Measurements from ENCODE around the gene KIF1B.
"Not testable (repeated sequence)": the region's sequence is repeated elsewhere in the genome, so short reads cannot be mapped to it uniquely, and the experiment has no call there.

Gene KIF1B

DNA sequence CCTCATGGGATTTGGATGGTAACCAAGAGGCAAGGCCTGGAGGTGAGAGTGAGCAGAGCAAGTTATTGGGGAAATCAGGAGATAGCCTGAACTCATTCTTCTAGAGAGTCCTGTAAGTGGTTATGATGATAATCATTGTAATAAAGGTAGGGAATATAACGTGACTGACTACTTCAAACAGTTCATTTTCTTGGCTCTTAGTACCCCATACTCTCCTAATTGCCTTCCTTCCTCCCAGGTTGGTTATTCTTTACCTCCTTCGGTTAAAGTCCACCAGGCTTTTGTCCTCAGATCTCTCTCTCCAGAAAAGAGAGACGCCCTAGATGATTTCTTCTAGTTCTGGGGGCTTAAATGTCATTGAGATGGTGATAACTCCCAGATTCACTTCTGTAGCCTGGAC lies 35.3 kb downstream of the KIF1B start:
- H3K9me3 ChIP-seq (ENCODE audit: control insufficient read depth, low read length), result no peaks in the 10 kb centered on the region
- H3K4me1 ChIP-seq (ENCODE audit: control insufficient read depth, insufficient read depth, low read length), result peaks cover 3% of the 10 kb centered on the region
- no peak for DNase-seq (ENCODE audit: low read depth)
- H3K9ac ChIP-seq (ENCODE audit: low read length), result no peak overlapping the region
- H3K4me3 ChIP-seq (ENCODE audit: low read length), result no peak overlapping the region
- H3K36me3 ChIP-seq (ENCODE audit: control insufficient read depth, insufficient read depth, low read length, severe bottlenecking), result no peaks in the 10 kb centered on the region
- H3K27me3 ChIP-seq (replicated peaks; ENCODE audit: control insufficient read depth, insufficient read depth, low read length), result no peaks in the 10 kb centered on the region

DNA sequence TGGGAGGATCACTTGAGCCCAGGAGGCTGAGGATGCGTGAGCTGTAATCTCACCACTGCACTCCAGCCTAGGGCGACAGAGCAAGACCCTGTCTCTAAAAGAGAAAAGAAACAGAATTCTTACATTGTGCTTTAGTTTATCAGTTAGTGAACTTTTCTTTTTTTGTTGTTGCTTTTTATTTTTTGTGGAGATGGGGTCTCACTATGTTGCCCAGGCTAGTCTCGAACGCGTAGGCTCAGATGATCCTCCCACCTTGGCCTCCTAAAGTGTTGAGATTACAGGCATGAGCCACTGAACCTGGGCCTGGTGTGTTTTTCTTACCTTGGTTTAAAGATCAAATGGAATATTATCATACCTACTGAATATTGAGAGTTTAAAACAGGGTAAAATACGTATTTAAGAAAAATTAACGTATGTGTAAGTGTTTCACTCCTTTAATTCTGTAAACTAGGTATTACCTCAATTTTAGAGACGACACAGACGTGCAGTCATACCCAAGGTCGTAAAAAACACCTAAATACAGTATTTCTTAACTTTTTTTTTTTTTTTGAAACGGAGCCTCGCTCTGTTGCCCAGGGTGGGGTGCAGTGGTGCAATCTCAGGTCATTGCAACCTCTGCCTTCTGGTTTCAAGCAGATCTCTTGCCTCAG lies 39.6 kb downstream of the KIF1B start:
- Histone ChIP-seq H3K4me3 (ENCODE audit: low read length) (no peak overlapping the region), H3K9me3 (ENCODE audit: control insufficient read depth, low read length) (no peaks in the 10 kb centered on the region), H3K9ac (ENCODE audit: low read length) (no peak overlapping the region), H3K36me3 (ENCODE audit: control insufficient read depth, insufficient read depth, low read length, severe bottlenecking) (no peaks in the 10 kb centered on the region), H3K27me3 (replicated peaks; ENCODE audit: control insufficient read depth, insufficient read depth, low read length) (no peaks in the 10 kb centered on the region), H3K4me1 (ENCODE audit: control insufficient read depth, insufficient read depth, low read length) (peaks cover 27% of the 10 kb centered on the region)
- no peak for DNase-seq (ENCODE audit: low read depth)

DNA sequence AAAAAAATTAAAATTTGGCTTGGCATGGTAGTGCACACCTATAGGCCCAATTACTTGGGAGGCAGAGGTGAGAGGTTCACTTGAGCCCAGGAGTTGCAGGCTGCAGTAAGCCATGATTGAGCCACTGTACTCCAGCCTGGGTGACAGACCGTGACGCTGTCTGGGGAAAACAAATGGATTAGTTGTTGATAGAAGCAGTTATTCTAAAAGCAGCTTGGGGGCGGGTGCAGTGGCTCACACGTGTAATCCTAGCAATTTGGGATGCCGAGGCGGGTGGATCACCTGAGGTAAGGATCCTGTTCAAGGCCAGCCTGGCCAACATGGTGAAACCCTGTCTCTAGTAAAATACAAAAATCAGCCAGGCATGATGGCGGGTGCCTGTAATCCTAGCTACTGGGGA lies 40.3 kb downstream of the KIF1B start:
- H3K27me3 ChIP-seq (replicated peaks; ENCODE audit: control insufficient read depth, insufficient read depth, low read length), result no peaks in the 10 kb centered on the region
- peaks cover 27% of the 10 kb centered on the region for H3K4me1 ChIP-seq (ENCODE audit: control insufficient read depth, insufficient read depth, low read length)
- no peak overlapping the region for H3K4me3 ChIP-seq (ENCODE audit: low read length)
- no peak for DNase-seq (ENCODE audit: low read depth)
- H3K9me3 ChIP-seq (ENCODE audit: control insufficient read depth, low read length), result no peaks in the 10 kb centered on the region
- no peaks in the 10 kb centered on the region for H3K36me3 ChIP-seq (ENCODE audit: control insufficient read depth, insufficient read depth, low read length, severe bottlenecking)
- no peak overlapping the region for H3K9ac ChIP-seq (ENCODE audit: low read length)

DNA sequence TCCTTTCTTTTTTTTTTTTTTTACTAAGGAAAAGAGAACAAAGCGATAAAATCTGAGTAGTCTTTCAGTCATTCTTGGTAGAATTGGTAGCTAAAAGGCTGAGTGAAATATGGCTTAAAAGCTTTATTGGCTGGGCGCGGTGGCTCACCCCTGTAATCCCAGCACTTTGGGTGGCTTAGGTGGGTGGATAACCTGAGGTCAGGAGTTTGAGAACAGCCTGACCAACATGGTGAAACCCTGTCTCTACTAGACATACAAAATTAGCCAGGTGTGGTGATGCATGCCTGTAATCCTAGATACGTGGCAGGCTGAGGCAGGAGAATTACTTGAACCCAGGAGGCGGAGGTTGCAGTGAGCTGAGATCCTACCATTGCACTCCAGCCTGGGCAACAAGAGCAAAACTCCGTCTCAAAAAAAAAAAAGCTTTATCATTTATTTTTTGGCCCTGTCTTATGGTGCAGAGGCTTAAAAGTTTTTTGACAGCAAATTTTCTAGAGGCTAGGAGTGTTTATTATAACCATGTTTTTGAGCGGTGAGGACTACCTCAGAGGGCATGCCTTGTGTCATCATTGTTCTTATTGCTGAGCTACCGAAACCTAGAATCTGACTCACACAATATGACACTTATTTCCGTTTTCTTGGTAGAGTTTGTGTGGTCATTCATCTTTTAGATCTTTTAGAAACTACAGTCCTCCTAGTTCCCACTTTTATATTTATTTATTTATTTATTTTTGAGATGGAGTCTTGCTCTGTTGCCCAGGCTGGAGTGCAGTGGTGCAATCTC lies 41.1 kb downstream of the KIF1B start:
- not testable (repeated sequence) for H3K4me3 ChIP-seq (ENCODE audit: low read length); H3K36me3 ChIP-seq (ENCODE audit: control insufficient read depth, insufficient read depth, low read length, severe bottlenecking); H3K9ac ChIP-seq (ENCODE audit: low read length); H3K27me3 ChIP-seq (replicated peaks; ENCODE audit: control insufficient read depth, insufficient read depth, low read length); DNase-seq (ENCODE audit: low read depth); H3K9me3 ChIP-seq (ENCODE audit: control insufficient read depth, low read length)
- H3K4me1 ChIP-seq (ENCODE audit: control insufficient read depth, insufficient read depth, low read length), result peaks cover 27% of the 10 kb centered on the region

DNA sequence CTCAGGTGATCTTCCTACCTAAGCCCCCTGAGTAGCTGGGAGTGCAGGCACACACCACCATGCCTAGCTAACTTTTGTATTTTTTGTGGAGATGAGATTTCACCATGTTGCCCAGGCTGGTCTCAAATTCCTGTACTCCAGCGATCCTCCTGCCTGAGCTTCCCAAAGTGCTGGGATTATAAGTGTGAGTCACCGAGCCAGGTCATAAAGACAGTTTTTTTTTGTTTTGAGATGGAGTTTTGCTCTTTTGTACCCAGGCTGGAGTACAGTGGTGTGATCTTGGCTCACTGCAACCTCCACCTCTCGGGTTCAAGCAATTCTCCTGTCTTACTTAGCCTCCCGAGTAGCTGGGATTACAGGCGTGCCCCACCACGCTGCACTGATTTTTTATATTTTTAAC lies 42.1 kb downstream of the KIF1B start:
- peak; percentile 43 for DNase-seq (ENCODE audit: low read depth)
- Histone ChIP-seq H3K4me3 (ENCODE audit: low read length) (no peak overlapping the region), H3K9ac (ENCODE audit: low read length) (no peak overlapping the region), H3K9me3 (ENCODE audit: control insufficient read depth, low read length) (no peaks in the 10 kb centered on the region), H3K36me3 (ENCODE audit: control insufficient read depth, insufficient read depth, low read length, severe bottlenecking) (no peaks in the 10 kb centered on the region), H3K27me3 (replicated peaks; ENCODE audit: control insufficient read depth, insufficient read depth, low read length) (no peaks in the 10 kb centered on the region), H3K4me1 (ENCODE audit: control insufficient read depth, insufficient read depth, low read length) (peaks cover 29% of the 10 kb centered on the region)

DNA sequence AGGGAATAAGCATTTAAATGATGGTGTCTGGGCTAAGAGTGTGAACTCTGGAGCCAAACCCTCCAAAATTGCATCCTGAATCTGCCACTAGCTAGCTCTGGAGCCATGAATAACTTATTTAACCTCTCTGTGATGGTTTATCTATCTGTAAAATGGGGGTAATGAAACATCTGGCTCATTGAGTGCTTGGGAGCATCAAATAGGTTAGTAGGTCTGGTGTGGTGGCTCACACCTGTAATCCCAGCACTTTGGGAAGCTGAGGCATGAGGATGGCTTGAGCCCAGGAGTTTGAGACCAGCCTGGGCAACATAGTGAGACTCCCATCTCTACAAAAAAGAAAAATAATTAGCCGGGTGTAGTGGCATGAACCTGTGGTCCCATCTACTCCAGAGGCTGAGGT lies 42.8 kb downstream of the KIF1B start:
- H3K4me3 ChIP-seq (ENCODE audit: low read length), result no peak overlapping the region
- peaks cover 35% of the 10 kb centered on the region for H3K4me1 ChIP-seq (ENCODE audit: control insufficient read depth, insufficient read depth, low read length)
- no peaks in the 10 kb centered on the region for H3K36me3 ChIP-seq (ENCODE audit: control insufficient read depth, insufficient read depth, low read length, severe bottlenecking)
- no peaks in the 10 kb centered on the region for H3K27me3 ChIP-seq (replicated peaks; ENCODE audit: control insufficient read depth, insufficient read depth, low read length)
- no peak overlapping the region for H3K9ac ChIP-seq (ENCODE audit: low read length)
- no peak for DNase-seq (ENCODE audit: low read depth)
- H3K9me3 ChIP-seq (ENCODE audit: control insufficient read depth, low read length), result no peaks in the 10 kb centered on the region

DNA sequence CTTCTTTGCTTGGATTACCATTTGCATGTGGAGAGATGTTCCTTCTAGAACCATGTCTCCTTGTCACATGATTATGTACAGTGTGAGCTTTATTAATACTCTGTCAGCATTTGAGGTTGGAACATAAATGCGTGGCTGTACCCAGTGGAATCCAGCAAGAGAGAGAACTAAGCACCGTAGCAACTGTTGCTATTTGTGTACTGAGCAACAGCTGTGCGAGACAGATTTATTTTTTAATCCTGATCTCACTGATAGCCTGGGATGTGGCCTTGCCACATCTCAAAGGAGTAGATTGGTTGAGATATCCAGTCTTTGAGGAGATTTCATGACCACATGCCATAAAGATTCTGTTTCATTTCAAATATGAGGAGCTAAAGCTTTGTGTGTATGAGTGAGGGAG lies 43.4 kb downstream of the KIF1B start:
- H3K4me3 ChIP-seq (ENCODE audit: low read length), result no peak overlapping the region
- peak; percentile 89 for DNase-seq (ENCODE audit: low read depth)
- H3K9ac ChIP-seq (ENCODE audit: low read length), result peak overlapping the region; percentile 29
- H3K9me3 ChIP-seq (ENCODE audit: control insufficient read depth, low read length), result no peaks in the 10 kb centered on the region
- H3K4me1 ChIP-seq (ENCODE audit: control insufficient read depth, insufficient read depth, low read length), result peaks cover 38% of the 10 kb centered on the region
- H3K27me3 ChIP-seq (replicated peaks; ENCODE audit: control insufficient read depth, insufficient read depth, low read length), result no peaks in the 10 kb centered on the region
- peaks cover 5% of the 10 kb centered on the region for H3K36me3 ChIP-seq (ENCODE audit: control insufficient read depth, insufficient read depth, low read length, severe bottlenecking)

DNA sequence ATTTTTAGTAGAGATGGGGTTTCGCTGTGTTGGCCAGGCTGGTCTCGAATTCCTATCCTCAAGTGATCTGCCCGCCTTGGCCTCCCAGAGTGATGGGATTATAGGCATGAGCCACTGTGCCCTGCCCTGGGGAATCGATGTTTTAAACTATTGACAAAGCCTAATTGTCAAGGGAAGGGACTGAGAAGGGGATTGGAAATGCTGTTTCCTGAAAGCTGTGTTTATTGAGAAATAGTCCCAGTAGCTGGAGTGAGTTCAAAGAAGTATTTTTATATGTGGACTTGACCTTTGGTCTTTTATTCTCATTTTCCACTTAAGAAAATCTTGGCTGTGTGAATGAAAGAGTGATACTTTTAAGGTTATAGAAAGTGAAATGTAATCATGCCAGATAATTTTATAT lies 47.5 kb downstream of the KIF1B start:
- Histone ChIP-seq H3K9ac (ENCODE audit: low read length) (no peak overlapping the region), H3K4me1 (ENCODE audit: control insufficient read depth, insufficient read depth, low read length) (peaks cover 31% of the 10 kb centered on the region), H3K27me3 (replicated peaks; ENCODE audit: control insufficient read depth, insufficient read depth, low read length) (no peaks in the 10 kb centered on the region), H3K9me3 (ENCODE audit: control insufficient read depth, low read length) (no peaks in the 10 kb centered on the region), H3K36me3 (ENCODE audit: control insufficient read depth, insufficient read depth, low read length, severe bottlenecking) (peaks cover 30% of the 10 kb centered on the region), H3K4me3 (ENCODE audit: low read length) (peak overlapping the region; percentile 1)
- DNase-seq (ENCODE audit: low read depth), result no peak

DNA sequence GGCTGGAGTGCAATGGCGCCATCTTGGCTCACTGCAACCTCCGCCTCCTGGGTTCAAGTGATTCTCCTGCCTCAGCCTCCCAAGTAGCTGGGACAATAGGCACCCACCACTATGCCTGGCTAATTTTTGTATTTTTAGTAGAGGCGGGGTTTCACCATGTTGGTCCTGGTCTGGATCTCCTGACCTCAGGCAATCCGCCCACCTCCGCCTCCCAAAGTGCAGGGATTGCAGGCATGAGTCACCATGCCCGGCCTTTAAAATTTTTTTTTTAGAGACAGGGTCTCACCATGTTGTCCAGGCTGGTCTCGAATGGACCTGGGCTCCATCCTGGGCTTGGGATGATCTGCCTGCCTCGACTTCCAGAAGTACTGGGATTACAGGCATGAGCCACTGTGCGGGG lies 49.2 kb downstream of the KIF1B start:
- not testable (repeated sequence) for H3K9ac ChIP-seq (ENCODE audit: low read length); H3K27me3 ChIP-seq (replicated peaks; ENCODE audit: control insufficient read depth, insufficient read depth, low read length); H3K4me3 ChIP-seq (ENCODE audit: low read length); H3K9me3 ChIP-seq (ENCODE audit: control insufficient read depth, low read length); DNase-seq (ENCODE audit: low read depth)
- H3K4me1 ChIP-seq (ENCODE audit: control insufficient read depth, insufficient read depth, low read length), result peaks cover 16% of the 10 kb centered on the region
- peaks cover 45% of the 10 kb centered on the region for H3K36me3 ChIP-seq (ENCODE audit: control insufficient read depth, insufficient read depth, low read length, severe bottlenecking)

DNA sequence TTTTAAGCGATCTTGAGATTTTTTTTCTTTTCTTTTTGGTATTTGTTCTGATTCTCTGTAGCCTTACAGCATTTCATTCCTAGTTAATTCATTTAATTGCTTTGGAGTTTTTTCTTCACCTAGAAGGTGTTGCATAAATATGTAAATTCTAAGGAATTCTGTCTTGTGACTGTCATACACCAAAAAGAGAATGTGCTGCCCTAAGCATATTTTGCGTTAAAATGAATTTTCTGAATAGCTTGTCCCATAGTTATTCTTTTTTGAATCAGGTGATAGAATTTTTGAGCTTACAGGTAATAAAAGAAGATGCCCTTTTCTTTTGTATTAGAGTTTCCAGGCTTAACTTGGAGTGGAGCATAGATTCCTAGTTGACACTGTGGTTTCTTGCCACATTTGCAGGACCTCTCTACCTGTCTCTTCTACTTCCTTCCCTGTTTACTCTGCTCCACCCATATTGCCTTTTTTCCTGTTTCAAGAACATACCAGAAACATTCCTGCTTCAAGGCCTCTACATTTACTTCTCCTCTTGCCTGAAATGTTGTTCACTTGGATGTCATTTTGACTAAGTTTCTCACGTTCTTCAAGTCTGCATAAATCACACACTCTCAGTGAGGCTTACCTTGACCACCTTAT lies 53.2 kb downstream of the KIF1B start:
- no peaks in the 10 kb centered on the region for H3K27me3 ChIP-seq (replicated peaks; ENCODE audit: control insufficient read depth, insufficient read depth, low read length)
- no peak overlapping the region for H3K9ac ChIP-seq (ENCODE audit: low read length)
- H3K4me1 ChIP-seq (ENCODE audit: control insufficient read depth, insufficient read depth, low read length), result peaks cover 3% of the 10 kb centered on the region
- H3K9me3 ChIP-seq (ENCODE audit: control insufficient read depth, low read length), result no peaks in the 10 kb centered on the region
- H3K36me3 ChIP-seq (ENCODE audit: control insufficient read depth, insufficient read depth, low read length, severe bottlenecking), result peaks cover 61% of the 10 kb centered on the region
- DNase-seq (ENCODE audit: low read depth), result no peak
- H3K4me3 ChIP-seq (ENCODE audit: low read length), result no peak overlapping the region

DNA sequence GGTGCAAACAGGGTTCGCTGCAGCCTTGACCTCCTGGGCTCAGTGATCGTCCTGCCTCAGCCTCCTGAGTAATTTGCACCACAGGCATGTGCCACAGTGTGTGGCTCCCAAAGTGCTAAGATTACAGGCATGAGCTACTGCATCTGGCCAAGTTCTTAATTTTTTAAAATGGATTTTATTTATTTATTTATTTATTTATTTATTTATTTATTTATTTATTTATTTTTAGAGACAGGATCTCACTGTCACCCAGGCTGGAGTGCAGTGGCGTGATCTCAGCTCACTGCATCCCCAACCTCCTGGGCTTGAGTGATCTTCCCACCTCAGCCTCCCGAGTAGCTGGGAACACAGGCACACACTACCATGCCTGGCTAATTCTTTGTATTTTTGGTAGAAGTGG lies 54.7 kb downstream of the KIF1B start:
- H3K27me3 ChIP-seq (replicated peaks; ENCODE audit: control insufficient read depth, insufficient read depth, low read length), result no peaks in the 10 kb centered on the region
- no peak for DNase-seq (ENCODE audit: low read depth)
- no peak overlapping the region for H3K9ac ChIP-seq (ENCODE audit: low read length)
- no peak overlapping the region for H3K4me3 ChIP-seq (ENCODE audit: low read length)
- no peaks in the 10 kb centered on the region for H3K9me3 ChIP-seq (ENCODE audit: control insufficient read depth, low read length)
- H3K36me3 ChIP-seq (ENCODE audit: control insufficient read depth, insufficient read depth, low read length, severe bottlenecking), result peaks cover 64% of the 10 kb centered on the region
- no peaks in the 10 kb centered on the region for H3K4me1 ChIP-seq (ENCODE audit: control insufficient read depth, insufficient read depth, low read length)
